Measurements from ENCODE around the gene LRIG3. TPM values are rescaled to one million over a fixed set of nuclear protein-coding genes. Genes with fewer than 3 reads are reported as not detected.

The LRIG3 gene
- polyA plus RNA-seq (2013): 10.2 and 11.3 TPM in 2 replicates

GRCh38 chr12:58920102-58920960 is at the start of gene LRIG3:
Gene LRIG3 (minus strand): TSS chr12:58920504. CDS start chr12:58920235, 269 bp downstream.
- Histone ChIP-seq H4K12ac (ENCODE audit: low read depth, low read length) (peak within 1 kb of the TSS; percentile 68), H4K8ac (ENCODE audit: low read depth, low read length) (peak within 1 kb of the TSS; percentile 66), H3K79me1 (ENCODE audit: low read length) (peaks cover 9% of the 10 kb centered on the region), H3K27me3 (ENCODE audit: insufficient read depth, low read length) (no peaks in the 10 kb centered on the region), H3K18ac (ENCODE audit: low read length) (peak within 1 kb of the TSS; percentile 83), H2BK12ac (ENCODE audit: low read length) (peak within 1 kb of the TSS; percentile 31), H3K9ac (ENCODE audit: low read length) (peak within 1 kb of the TSS; percentile 97), H3K9me3 (ENCODE audit: insufficient read depth, low read depth, low read length) (no peaks in the 10 kb centered on the region), H2BK120ac (ENCODE audit: insufficient read depth, low read length, poor library complexity) (peak within 1 kb of the TSS; percentile 80), H2BK5ac (ENCODE audit: low read depth, low read length, poor library complexity) (peak within 1 kb of the TSS; percentile 37), H3K27ac (ENCODE audit: low read depth, low read length) (peak within 1 kb of the TSS; percentile 60), H3K36me3 (ENCODE audit: control insufficient read depth in 1 of 2, insufficient read depth in 2 of 2, low read length in 2 of 2) (no peaks in the 10 kb centered on the region), H2AFZ (ENCODE audit: insufficient read depth, low read length, poor library complexity) (peak within 1 kb of the TSS; percentile 72), H3K79me2 (ENCODE audit: control insufficient read depth, insufficient read depth, low read length, poor library complexity) (peaks cover 6% of the 10 kb centered on the region), H3K4me1 (ENCODE audit: control insufficient read depth in 1 of 2, insufficient read depth in 2 of 2, low read length in 2 of 2) (no peaks in the 10 kb centered on the region), H4K91ac (ENCODE audit: low read depth, low read length) (peak within 1 kb of the TSS; percentile 63), H3K4me2 (ENCODE audit: low read length) (peak within 1 kb of the TSS; percentile 89), H3K4me3 (ENCODE audit: low read depth, low read length) (peak within 1 kb of the TSS; percentile 93), H3K14ac (ENCODE audit: low read length) (peak within 1 kb of the TSS; percentile 36), H3K4ac (ENCODE audit: low read depth, low read length) (peak within 1 kb of the TSS; percentile 77), H3K23ac (ENCODE audit: low read length) (no peak within 1 kb of the TSS), H2AK5ac (ENCODE audit: low read length) (no peak within 1 kb of the TSS)
- no CpG with 5 or more reads among the region's 80 CpGs for WGBS (ENCODE audit: extremely low coverage, insufficient coverage, insufficient read length)
- DNase-seq: peak; percentile 50 to 65

GRCh38 chr12:58969237-58969636 is 48.9 kb upstream of the LRIG3 start:
- H2BK5ac ChIP-seq (ENCODE audit: low read depth, low read length, poor library complexity): no peak overlapping the region

GRCh38 chr12:58967561-58967960 is 47.3 kb upstream of the LRIG3 start:
- WGBS (ENCODE audit: extremely low coverage, insufficient coverage, insufficient read length): no CpG with 5 or more reads among the region's 4 CpGs

More at GRCh38 chr12:58969237-58969636, 48.9 kb upstream of the LRIG3 start:
- Histone ChIP-seq H2BK12ac (ENCODE audit: low read length) (no peak overlapping the region), H4K91ac (ENCODE audit: low read depth, low read length) (no peak overlapping the region), H3K4me3 (ENCODE audit: low read depth, low read length) (no peak overlapping the region), H3K4ac (ENCODE audit: low read depth, low read length) (no peak overlapping the region), H3K9ac (ENCODE audit: low read length) (no peak overlapping the region), H3K27ac (ENCODE audit: low read depth, low read length) (no peak overlapping the region), H3K9me3 (ENCODE audit: insufficient read depth, low read depth, low read length) (no peaks in the 10 kb centered on the region), H3K4me1 (ENCODE audit: control insufficient read depth in 1 of 2, insufficient read depth in 2 of 2, low read length in 2 of 2) (no peaks in the 10 kb centered on the region), H4K12ac (ENCODE audit: low read depth, low read length) (no peak overlapping the region), H3K36me3 (ENCODE audit: control insufficient read depth in 1 of 2, insufficient read depth in 2 of 2, low read length in 2 of 2) (no peaks in the 10 kb centered on the region), H3K4me2 (ENCODE audit: low read length) (no peak overlapping the region), H3K18ac (ENCODE audit: low read length) (no peak overlapping the region), H4K8ac (ENCODE audit: low read depth, low read length) (no peak overlapping the region), H2AFZ (ENCODE audit: insufficient read depth, low read length, poor library complexity) (no peak overlapping the region), H3K79me2 (ENCODE audit: control insufficient read depth, insufficient read depth, low read length, poor library complexity) (no peaks in the 10 kb centered on the region), H3K14ac (ENCODE audit: low read length) (no peak overlapping the region), H2BK120ac (ENCODE audit: insufficient read depth, low read length, poor library complexity) (no peak overlapping the region), H3K79me1 (ENCODE audit: low read length) (no peaks in the 10 kb centered on the region), H3K27me3 (ENCODE audit: insufficient read depth, low read length) (no peaks in the 10 kb centered on the region), H2AK5ac (ENCODE audit: low read length) (no peak overlapping the region), H3K23ac (ENCODE audit: low read length) (no peak overlapping the region)
- DNase-seq: no peak
- no CpG with 5 or more reads among the region's 2 CpGs for WGBS (ENCODE audit: extremely low coverage, insufficient coverage, insufficient read length)

GRCh38 chr12:58966939-58967338 is 46.6 kb upstream of the LRIG3 start:
- H3K4me2 ChIP-seq (ENCODE audit: low read length): no peak overlapping the region
- H2BK120ac ChIP-seq (ENCODE audit: insufficient read depth, low read length, poor library complexity): no peak overlapping the region
- no peak overlapping the region for H4K8ac ChIP-seq (ENCODE audit: low read depth, low read length)
- no peak overlapping the region for H4K12ac ChIP-seq (ENCODE audit: low read depth, low read length)
- no peaks in the 10 kb centered on the region for H3K9me3 ChIP-seq (ENCODE audit: insufficient read depth, low read depth, low read length)
- H2AK5ac ChIP-seq (ENCODE audit: low read length): no peak overlapping the region
- no peaks in the 10 kb centered on the region for H3K27me3 ChIP-seq (ENCODE audit: insufficient read depth, low read length)
- no peak overlapping the region for H3K18ac ChIP-seq (ENCODE audit: low read length)
- no peak overlapping the region for H3K23ac ChIP-seq (ENCODE audit: low read length)
- H3K36me3 ChIP-seq (ENCODE audit: control insufficient read depth in 1 of 2, insufficient read depth in 2 of 2, low read length in 2 of 2): no peaks in the 10 kb centered on the region
- no peak overlapping the region for H3K4me3 ChIP-seq (ENCODE audit: low read depth, low read length)
- H3K9ac ChIP-seq (ENCODE audit: low read length): no peak overlapping the region
- H3K4ac ChIP-seq (ENCODE audit: low read depth, low read length): no peak overlapping the region
- no peak overlapping the region for H3K27ac ChIP-seq (ENCODE audit: low read depth, low read length)
- H3K79me1 ChIP-seq (ENCODE audit: low read length): no peaks in the 10 kb centered on the region
- no peak overlapping the region for H3K14ac ChIP-seq (ENCODE audit: low read length)
- no peaks in the 10 kb centered on the region for H3K79me2 ChIP-seq (ENCODE audit: control insufficient read depth, insufficient read depth, low read length, poor library complexity)
- WGBS (ENCODE audit: extremely low coverage, insufficient coverage, insufficient read length): no CpG with 5 or more reads among the region's 2 CpGs
- no peak overlapping the region for H2BK5ac ChIP-seq (ENCODE audit: low read depth, low read length, poor library complexity)
- no peak overlapping the region for H2AFZ ChIP-seq (ENCODE audit: insufficient read depth, low read length, poor library complexity)
- no peak for DNase-seq
- no peak overlapping the region for H4K91ac ChIP-seq (ENCODE audit: low read depth, low read length)
- no peaks in the 10 kb centered on the region for H3K4me1 ChIP-seq (ENCODE audit: control insufficient read depth in 1 of 2, insufficient read depth in 2 of 2, low read length in 2 of 2)
- H2BK12ac ChIP-seq (ENCODE audit: low read length): no peak overlapping the region

More at GRCh38 chr12:58967561-58967960, 47.3 kb upstream of the LRIG3 start:
- Histone ChIP-seq H3K9ac (ENCODE audit: low read length) (no peak overlapping the region), H4K12ac (ENCODE audit: low read depth, low read length) (no peak overlapping the region), H3K4ac (ENCODE audit: low read depth, low read length) (no peak overlapping the region), H4K91ac (ENCODE audit: low read depth, low read length) (no peak overlapping the region), H3K23ac (ENCODE audit: low read length) (no peak overlapping the region), H3K79me2 (ENCODE audit: control insufficient read depth, insufficient read depth, low read length, poor library complexity) (no peaks in the 10 kb centered on the region), H3K9me3 (ENCODE audit: insufficient read depth, low read depth, low read length) (no peaks in the 10 kb centered on the region), H2AK5ac (ENCODE audit: low read length) (no peak overlapping the region), H3K4me1 (ENCODE audit: control insufficient read depth in 1 of 2, insufficient read depth in 2 of 2, low read length in 2 of 2) (no peaks in the 10 kb centered on the region), H3K79me1 (ENCODE audit: low read length) (no peaks in the 10 kb centered on the region), H3K27me3 (ENCODE audit: insufficient read depth, low read length) (no peaks in the 10 kb centered on the region), H3K4me3 (ENCODE audit: low read depth, low read length) (no peak overlapping the region), H2BK120ac (ENCODE audit: insufficient read depth, low read length, poor library complexity) (no peak overlapping the region), H3K18ac (ENCODE audit: low read length) (no peak overlapping the region), H2BK12ac (ENCODE audit: low read length) (no peak overlapping the region), H3K36me3 (ENCODE audit: control insufficient read depth in 1 of 2, insufficient read depth in 2 of 2, low read length in 2 of 2) (no peaks in the 10 kb centered on the region), H4K8ac (ENCODE audit: low read depth, low read length) (no peak overlapping the region), H3K4me2 (ENCODE audit: low read length) (no peak overlapping the region), H3K14ac (ENCODE audit: low read length) (no peak overlapping the region), H2BK5ac (ENCODE audit: low read depth, low read length, poor library complexity) (no peak overlapping the region), H2AFZ (ENCODE audit: insufficient read depth, low read length, poor library complexity) (no peak overlapping the region), H3K27ac (ENCODE audit: low read depth, low read length) (no peak overlapping the region)
- no peak for DNase-seq

Measured in trophoblast cell (in vitro differentiated cells and primary cell).